GM23248 (cell line): ENCODE measurements around the gene INS. TPM values are rescaled to one million over a fixed set of nuclear protein-coding genes. Genes with fewer than 3 reads are reported as not detected.

Source experiments
- DNase-seq: peaks from one replicate; pipeline ENCODE4 v3.0.0-alpha.2; 2015
- H2AFZ ChIP-seq: fragments of 200-600 bp; sonication (generic); 2 replicates; pipeline ENCODE4 v1.6.1; 2016; ENCODE audit warnings: antibody characterized with exemption
- H3F3A ChIP-seq: fragments of 200-600 bp; sonication (generic); 2 replicates; pipeline ENCODE4 v1.6.1; 2016; ENCODE audit warnings: mild to moderate bottlenecking, antibody characterized with exemption, mixed run types; ENCODE audit not compliant: insufficient read depth
- H3K27ac ChIP-seq: fragments of 200-600 bp; sonication (generic); 2 replicates; pipeline ENCODE4 v1.5.1; 2016; ENCODE audit warnings: mild to moderate bottlenecking
- H3K27me3 ChIP-seq: fragments of 200-600 bp; sonication (generic); replicated peaks from 2 replicates; pipeline ENCODE4 v1.6.1; 2016; ENCODE audit warnings: mild to moderate bottlenecking; ENCODE audit not compliant: insufficient read depth
- H3K36me3 ChIP-seq: fragments of 200-600 bp; sonication (generic); 2 replicates; pipeline ENCODE4 v1.6.1; 2016; ENCODE audit warnings: low read depth, mild to moderate bottlenecking
- H3K4me1 ChIP-seq: fragments of 200-600 bp; sonication (generic); 2 replicates; pipeline ENCODE4 v1.6.1; 2016; ENCODE audit warnings: mild to moderate bottlenecking; ENCODE audit not compliant: insufficient read depth
- H3K4me2 ChIP-seq: fragments of 200-600 bp; sonication (generic); one replicate; pipeline ENCODE4 v1.6.1; 2016; ENCODE audit warnings: mild to moderate bottlenecking; ENCODE audit not compliant: unreplicated experiment
- H3K4me3 ChIP-seq: fragments of 200-600 bp; sonication (generic); 2 replicates; pipeline ENCODE4 v1.5.1; 2016; ENCODE audit warnings: mild to moderate bottlenecking
- H3K79me2 ChIP-seq: fragments of 200-600 bp; sonication (generic); 2 replicates; pipeline ENCODE4 v1.6.1; 2016; ENCODE audit warnings: mild to moderate bottlenecking; ENCODE audit not compliant: insufficient read depth
- H3K9ac ChIP-seq: fragments of 200-600 bp; sonication (generic); 2 replicates; pipeline ENCODE4 v1.6.1; 2016; ENCODE audit warnings: mild to moderate bottlenecking
- H3K9me2 ChIP-seq: fragments of 200-600 bp; sonication (generic); 2 replicates; pipeline ENCODE4 v1.6.1; 2016; ENCODE audit warnings: mixed run types, mild to moderate bottlenecking, moderate library complexity; ENCODE audit not compliant: insufficient read depth
- H3K9me3 ChIP-seq: fragments of 200-600 bp; sonication (generic); one replicate; pipeline ENCODE4 v1.6.1; 2017; ENCODE audit warnings: low read depth
- H4K20me1 ChIP-seq: fragments of 200-600 bp; sonication (generic); 2 replicates; pipeline ENCODE4 v1.6.0; 2016; ENCODE audit not compliant: insufficient read depth
- EZH2 ChIP-seq: fragments of 200-600 bp; sonication (generic); IDR thresholded peaks from 2 replicates; pipeline ENCODE4 v1.6.1; 2018; ENCODE audit warnings: antibody characterized with exemption, mild to moderate bottlenecking; ENCODE audit not compliant: insufficient read depth, poor library complexity, severe bottlenecking
- EZH2phosphoT487 ChIP-seq: fragments of 200-600 bp; sonication (generic); IDR thresholded peaks from 2 replicates; pipeline ENCODE4 v1.6.1; 2018; ENCODE audit warnings: antibody characterized with exemption, moderate library complexity, mild to moderate bottlenecking, low read depth; ENCODE audit not compliant: insufficient read depth
- WGBS, 2 experiments: methylation state at CpG; one replicate each; pipeline ENCODE4 v1.1.6; 2015 to 2017; ENCODE audit warnings: low lambda C conversion rate in 2 of 2, low coverage in 1 of 2; ENCODE audit errors: missing lambda C conversion rate in 2 of 2; 5-methylcytosine and 5-hydroxymethylcytosine counted together
- in situ Hi-C: fragments of 300-500 bp; cut with MboI; formaldehyde crosslinking; loops from 2 replicates; pipeline ENCODE4 v1.15.0; 2020
- polyA plus RNA-seq: library from polyadenylated mRNA; unstranded; fragments of >200 nt; fragmentation: Nextera tagmentation; extraction: Ambion mirVana; gene quantifications from 2 replicates; pipeline ENCODE4 v1.2.1, GENCODE V29; 2016
- total RNA-seq: library from RNA; depleted of rRNA; stranded (reverse); fragments of >200 nt; shearing (Covaris generic); gene quantifications from 2 replicates; pipeline ENCODE4 v1.2.3, GENCODE V29; 2014

The INS gene
- total and polyA plus RNA-seq, 2 experiments from 2014 or later: not detected

- Histone ChIP-seq H3F3A (no peaks in the 10 kb centered on the region), H3K79me2 (no peaks in the 10 kb centered on the region), H3K9ac (no peak overlapping the region), H4K20me1 (no peaks in the 10 kb centered on the region), H3K4me3 (no peak overlapping the region), H3K36me3 (no peaks in the 10 kb centered on the region), H3K27me3 (peaks cover 3% of the 10 kb centered on the region; the same call in 1 of the 2 replicates), H3K4me2 (no peak overlapping the region), H3K9me2 (no peaks in the 10 kb centered on the region), H3K4me1 (peaks cover 7% of the 10 kb centered on the region; the same call in 1 of the 2 replicates), H3K9me3 (no peaks in the 10 kb centered on the region), H2AFZ (no peak overlapping the region), H3K27ac (no peak overlapping the region)
- in situ Hi-C loops: loop anchor here (25.0 kb wide), 2 partner anchors 311 to 461 kb away; partner anchors contain the start of gene LSP1
- WGBS, 2 experiments: 47 to 52% methylated on average over 10 to 11 of the region's 11 CpGs
- TF ChIP-seq EZH2phosphoT487: no peak
- TF ChIP-seq EZH2: no peak
- no peak for DNase-seq
Observed at GRCh38 chr11:2173761-2174160, 12.8 kb upstream of the INS start.

- TF ChIP-seq EZH2phosphoT487 (no peak), EZH2 (no peak)
- Histone ChIP-seq H3K4me3 (no peak overlapping the region), H3K27ac (no peak overlapping the region), H3K9me2 (no peaks in the 10 kb centered on the region), H3K27me3 (peaks cover 3% of the 10 kb centered on the region; the same call in 1 of the 2 replicates), H3K79me2 (no peaks in the 10 kb centered on the region), H3K9me3 (no peaks in the 10 kb centered on the region), H2AFZ (no peak overlapping the region), H3K4me1 (peaks cover 4% of the 10 kb centered on the region; the same call in 1 of the 2 replicates), H4K20me1 (no peaks in the 10 kb centered on the region), H3K9ac (no peak overlapping the region), H3K36me3 (no peaks in the 10 kb centered on the region), H3F3A (no peaks in the 10 kb centered on the region), H3K4me2 (no peak overlapping the region)
- WGBS, 2 experiments: 69 to 73% methylated on average over 16 of the region's 16 CpGs
- in situ Hi-C loops: loop anchor here (25.0 kb wide), 2 partner anchors 311 to 461 kb away; partner anchors contain the start of gene LSP1
- peak; percentile 23 for DNase-seq
Observed at GRCh38 chr11:2173150-2173693, 12.2 kb upstream of the INS start.

- Histone ChIP-seq H3K79me2 (no peaks in the 10 kb centered on the region), H3K9ac (no peak overlapping the region), H3K9me3 (no peaks in the 10 kb centered on the region), H3K27ac (no peak overlapping the region), H3K4me3 (no peak overlapping the region), H3K4me1 (peaks cover 4% of the 10 kb centered on the region; the same call in 1 of the 2 replicates), H3F3A (no peaks in the 10 kb centered on the region), H3K27me3 (peaks cover 3% of the 10 kb centered on the region; the same call in 1 of the 2 replicates), H3K36me3 (no peaks in the 10 kb centered on the region), H3K4me2 (no peak overlapping the region), H3K9me2 (no peaks in the 10 kb centered on the region), H2AFZ (no peak overlapping the region), H4K20me1 (no peaks in the 10 kb centered on the region)
- no peak for TF ChIP-seq EZH2
- TF ChIP-seq EZH2phosphoT487: no peak
- in situ Hi-C loops: loop anchor here (25.0 kb wide), 2 partner anchors 310 to 460 kb away; partner anchors contain the start of gene LSP1
- no peak for DNase-seq
- WGBS, 2 experiments: 83 to 84% methylated on average over 7 to 12 of the region's 12 CpGs
Observed at GRCh38 chr11:2172676-2173075, 11.7 kb upstream of the INS start.

- Histone ChIP-seq H3K9me3 (no peaks in the 10 kb centered on the region), H4K20me1 (no peaks in the 10 kb centered on the region), H3K36me3 (no peaks in the 10 kb centered on the region), H3K9ac (no peak within 1 kb of the TSS), H3F3A (no peaks in the 10 kb centered on the region), H3K4me1 (peaks cover 4% of the 10 kb centered on the region; the same call in 1 of the 2 replicates), H2AFZ (no peak within 1 kb of the TSS), H3K9me2 (no peaks in the 10 kb centered on the region), H3K4me3 (no peak within 1 kb of the TSS), H3K4me2 (no peak within 1 kb of the TSS), H3K27me3 (peaks cover 11% of the 10 kb centered on the region), H3K27ac (no peak within 1 kb of the TSS), H3K79me2 (no peaks in the 10 kb centered on the region)
- in situ Hi-C loops: loop anchor here (25.0 kb wide), 2 partner anchors 309 to 459 kb away; partner anchors contain the start of gene LSP1
- DNase-seq: no peak
- 47 to 57% methylated on average over 5 to 17 of the region's 17 CpGs for WGBS, 2 experiments
- TF ChIP-seq EZH2phosphoT487 (no peak), EZH2 (no peak)
Observed at GRCh38 chr11:2171591-2172003, 10.6 kb upstream of the INS start, which contains the start of gene TH. TH (minus strand) TSS chr11:2171815; CDS start chr11:2171786, 29 bp downstream.
